Heart left ventricle (tissue), 16 donors: ENCODE data around the gene TLCD3A. TPM values are rescaled to one million over a fixed set of nuclear protein-coding genes. Genes with fewer than 3 reads are reported as not detected.
"Not testable (repeated sequence)": the region's sequence is repeated elsewhere in the genome, so short reads cannot be mapped to it uniquely, and the experiment has no call there.

Source experiments
- ATAC-seq, 4 donors: fragments of 200-7000 bp; cut with Tn5 transposase; one replicate each; pipeline ENCODE4 v1.9.1; 2020 to 2022; ENCODE audit warnings: moderate library complexity in 4 of 4, mild to moderate bottlenecking in 3 of 4, moderate number of reproducible peaks in 1 of 4
- DNase-seq, 5 donors: peaks; one replicate each; pipeline ENCODE4 v3.0.0-alpha.2; 2020
- H3K27ac ChIP-seq, 12 donors: fragments of 200-600 bp; sonication (generic) in 4 of 12; one replicate each; pipeline versions ENCODE4 v1.5.0 to v1.8.0; 2016 to 2022; ENCODE audit warnings: mild to moderate bottlenecking in 2 of 12
- H3K27me3 ChIP-seq, 9 donors: fragments of 200-600 bp; sonication (generic) in 2 of 9; one replicate each; pipeline versions ENCODE4 v1.5.1 to v1.8.0; 2016 to 2022; ENCODE audit warnings: mild to moderate bottlenecking in 3 of 9
- H3K36me3 ChIP-seq, 9 donors: fragments of 200-600 bp; sonication (generic) in 2 of 9; one replicate each; pipeline versions ENCODE4 v1.5.0 to v1.8.0; 2018 to 2022; ENCODE audit warnings: mild to moderate bottlenecking in 2 of 9
- H3K4me1 ChIP-seq, 12 donors: fragments of 200-600 bp; sonication (generic) in 4 of 12; one replicate each; pipeline versions ENCODE4 v1.5.0 to v1.8.0; 2016 to 2022; ENCODE audit warnings: mild to moderate bottlenecking in 3 of 12
- H3K4me3 ChIP-seq, 12 donors: fragments of 200-600 bp; sonication (generic) in 4 of 12; one replicate each; pipeline versions ENCODE4 v1.5.0 to v1.8.0; 2017 to 2022; ENCODE audit warnings: mild to moderate bottlenecking in 9 of 12, moderate library complexity in 4 of 12
- H3K9me3 ChIP-seq, 12 donors: fragments of 200-600 bp; sonication (generic) in 4 of 12; one replicate each; pipeline versions ENCODE4 v1.5.0 to v1.8.0; 2016 to 2022; ENCODE audit warnings: mild to moderate bottlenecking in 1 of 12
- POLR2A ChIP-seq, 2 donors: fragments of 450-650 bp; IDR thresholded peaks; one replicate each; pipeline ENCODE4 v1.6.1; 2017; ENCODE audit warnings: antibody characterized with exemption in 2 of 2, mild to moderate bottlenecking in 2 of 2, moderate library complexity in 2 of 2
- WGBS, 4 donors: extraction: QIAGEN DNeasy Blood & Tissue Kit in 2 of 4; methylation state at CpG; one replicate each; pipeline versions ENCODE4 v1.1.5 to v1.1.7; 2013 to 2018; 5-methylcytosine and 5-hydroxymethylcytosine counted together
- intact Hi-C, 10 donors: fragments of 100-400 bp; cut with DNase I; formaldehyde crosslinking; loops; one replicate each; pipeline versions ENCODE4 v1.11.1 to v1.14.2; 2022
- polyA plus RNA-seq, 2 donors: library from polyadenylated mRNA; stranded (reverse); fragments of 200-250 nt; gene quantifications; one replicate each; pipeline ENCODE4 v1.2.3, GENCODE V29; 2013
- total RNA-seq, 9 donors: library from RNA; depleted of rRNA in 2 of 9; stranded (reverse); fragments of >200 nt in 2 of 9; fragmentation: NEBNext Ultra II Directional in 3 of 9; extraction: Animal tissue kit (Norgen Biotek cat#: 25700) in 3 of 9; gene quantifications; one replicate each; pipeline versions ENCODE4 v1.1.0 to v1.2.4, GENCODE V29; 2016 to 2023
- TF ChIP-seq, protein P1 (sequence below), 12 donors: fragments of 200-600 bp; sonication (generic) in 4 of 12; IDR thresholded peaks; one replicate each; pipeline versions ENCODE4 v1.5.0 to v1.8.0; 2018 to 2022; ENCODE audit warnings: antibody characterized with exemption in 12 of 12, mild to moderate bottlenecking in 5 of 12
- donor health status: ischemic (EF 13 %, LVEDD 7.1; RV severe dilation, severe dysfunction).
- donor health status: healthy with polysubstance abuse.
- donor health status: DM: no; HTN: yes; CAD: no.
- donor health status: DM: no; HTN: no; CAD: no.
- donor health status: ischemic (EF 25% LVEDD 6.9; RV normal size, moderate dysfunction).
- donor health status: ischemic (EF 25% LVEDD 5.7; RV mildly dilated, moderate dysfunction).
- donor health status: healthy.
- donor health status: DM: yes; HTN: yes; CAD: no.
- donor health status: ischemic (EF 35%, LVEDD 5.7; RV mildly dilated, moderate dysfunction).
- donor health status: nonischemic (EF 11% LVEDD 7.7; RV severe dilation, severe dysfunction).
- donor health status: DM: yes; HTN: yes; CAD: no.
- donor health status: PGD.
- donor health status: ischemic (EF 29% LVEDD 5.4; RV normal size, mild dysfunction).
- donor health status: nonischemic (EF 23%, LVEDD 6.1; RV moderate dilation, normal function).

TLCD3A gene
- total and polyA plus RNA-seq, 11 donors = 0.76 to 4.7 (median 2.9) TPM

DNA sequence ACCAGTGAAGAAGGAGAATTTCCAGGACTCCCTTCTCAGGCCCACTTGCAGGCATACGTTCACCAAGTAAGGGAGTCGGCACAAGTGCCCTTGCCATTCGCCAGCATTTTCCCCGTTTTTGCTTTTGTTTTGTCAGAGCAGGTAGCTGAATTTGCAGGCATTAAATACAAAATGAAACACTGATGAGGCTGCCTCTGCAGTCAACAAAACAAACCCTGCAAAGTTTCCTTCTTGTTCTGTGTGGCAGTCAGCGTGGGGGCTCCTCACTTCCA, 41.9 kb downstream of the TLCD3A start:
- no peaks in the 10 kb centered on the region for H3K27me3 ChIP-seq
- ATAC-seq (no peak), DNase-seq (no peak)
- no peaks in the 10 kb centered on the region for H3K9me3 ChIP-seq
- WGBS, 4 donors = 91 to 96% (median 93%) methylated on average over 4 to 5 of the region's 5 CpGs
- peaks cover 0 to 98% (median 89%) of the 10 kb centered on the region in 9 donors for H3K36me3 ChIP-seq
- intact Hi-C loops = no loop called here
- TF ChIP-seq POLR2A (IDR thresholded peaks at IDR 0.05) = no peak
- TF ChIP-seq, protein P1, sequence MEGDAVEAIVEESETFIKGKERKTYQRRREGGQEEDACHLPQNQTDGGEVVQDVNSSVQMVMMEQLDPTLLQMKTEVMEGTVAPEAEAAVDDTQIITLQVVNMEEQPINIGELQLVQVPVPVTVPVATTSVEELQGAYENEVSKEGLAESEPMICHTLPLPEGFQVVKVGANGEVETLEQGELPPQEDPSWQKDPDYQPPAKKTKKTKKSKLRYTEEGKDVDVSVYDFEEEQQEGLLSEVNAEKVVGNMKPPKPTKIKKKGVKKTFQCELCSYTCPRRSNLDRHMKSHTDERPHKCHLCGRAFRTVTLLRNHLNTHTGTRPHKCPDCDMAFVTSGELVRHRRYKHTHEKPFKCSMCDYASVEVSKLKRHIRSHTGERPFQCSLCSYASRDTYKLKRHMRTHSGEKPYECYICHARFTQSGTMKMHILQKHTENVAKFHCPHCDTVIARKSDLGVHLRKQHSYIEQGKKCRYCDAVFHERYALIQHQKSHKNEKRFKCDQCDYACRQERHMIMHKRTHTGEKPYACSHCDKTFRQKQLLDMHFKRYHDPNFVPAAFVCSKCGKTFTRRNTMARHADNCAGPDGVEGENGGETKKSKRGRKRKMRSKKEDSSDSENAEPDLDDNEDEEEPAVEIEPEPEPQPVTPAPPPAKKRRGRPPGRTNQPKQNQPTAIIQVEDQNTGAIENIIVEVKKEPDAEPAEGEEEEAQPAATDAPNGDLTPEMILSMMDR (IDR thresholded peaks at IDR 0.05) = no peak
- no peaks in the 10 kb centered on the region for H3K4me1 ChIP-seq
- H3K27ac ChIP-seq = no peak overlapping the region
- H3K4me3 ChIP-seq = no peak overlapping the region

- Histone ChIP-seq H3K4me3 (no peak overlapping the region), H3K4me1 (peaks cover 2 to 16% (median 11%) of the 10 kb centered on the region in 12 donors), H3K9me3 (no peaks in the 10 kb centered on the region), H3K36me3 (peaks cover 0 to 60% (median 56%) of the 10 kb centered on the region in 9 donors), H3K27ac (no peak overlapping the region), H3K27me3 (no peaks in the 10 kb centered on the region)
- intact Hi-C loops = no loop called here
- WGBS, 4 donors = 90 to 95% (median 92%) methylated on average over 11 of the region's 11 CpGs
- ATAC-seq (no peak), DNase-seq (no peak)
- TF ChIP-seq, protein P1 (IDR thresholded peaks at IDR 0.05) = no peak
- no peak for TF ChIP-seq POLR2A (IDR thresholded peaks at IDR 0.05)
Observed at GRCh38 chr17:778096-778495, 45.7 kb downstream of the TLCD3A start.

DNA sequence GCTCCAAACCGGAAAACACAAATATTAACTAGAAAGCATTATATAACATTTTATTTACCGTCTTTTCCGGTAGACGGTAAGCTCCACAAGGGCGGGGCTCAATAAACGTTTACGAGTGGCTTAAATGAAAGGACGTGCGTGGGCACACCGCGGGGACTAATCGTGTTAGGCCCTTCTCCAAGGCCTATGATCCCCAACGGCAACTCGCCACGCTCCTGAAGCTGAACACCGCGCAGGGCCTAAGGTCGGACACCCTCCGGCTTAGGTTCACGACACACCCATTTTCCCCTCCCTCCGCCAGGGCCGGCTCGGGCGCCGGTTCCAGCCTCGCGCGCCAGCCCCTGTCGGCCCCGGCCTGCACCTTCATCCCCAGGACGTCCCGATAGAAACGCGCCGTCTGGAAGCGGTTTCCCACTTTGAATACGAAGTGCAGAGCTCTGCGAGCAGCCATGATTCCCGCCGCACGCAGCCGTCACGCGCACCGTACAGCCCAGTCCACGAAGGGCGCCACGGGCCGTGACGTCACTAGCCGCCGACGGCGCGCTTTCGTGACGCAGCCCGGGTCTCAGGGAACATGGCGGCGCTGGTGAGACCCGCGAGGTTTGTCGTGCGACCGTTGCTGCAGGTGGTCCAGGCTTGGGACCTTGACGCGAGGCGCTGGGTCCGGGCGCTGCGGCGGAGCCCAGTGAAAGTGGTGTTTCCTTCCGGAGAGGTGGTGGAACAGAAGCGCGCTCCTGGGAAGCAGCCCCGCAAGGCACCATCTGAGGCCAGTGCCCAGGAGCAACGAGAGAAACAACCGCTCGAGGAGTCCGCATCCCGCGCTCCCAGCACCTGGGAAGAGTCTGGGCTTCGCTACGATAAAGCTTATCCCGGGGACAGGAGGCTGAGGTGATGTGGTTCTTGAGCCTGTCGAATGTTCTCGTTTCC, 49.7 kb downstream of the TLCD3A start, which contains the start of the genes GLOD4 and MRM3:
Gene GLOD4 (minus strand): TSS at position 476 of the 927 bp plus-strand sequence. CDS start 25 bp downstream, at position 451.
Gene MRM3 (plus strand): TSS at position 549 of the 927 bp plus-strand sequence. CDS start 26 bp downstream, at position 575.
- TF ChIP-seq POLR2A (IDR thresholded peaks at IDR 0.05) = peak in 1 of 2 donors; percentile 70
- TF ChIP-seq, protein P1 (IDR thresholded peaks at IDR 0.05) = peak in 4 of 12 donors; percentile 14 to 27 (median 23)
- Histone ChIP-seq H3K27ac (peak within 1 kb of the TSS; percentile 5 to 87 (median 82)), H3K27me3 (no peaks in the 10 kb centered on the region), H3K4me1 (peaks cover 3 to 30% (median 22%) of the 10 kb centered on the region in 12 donors), H3K4me3 (peak within 1 kb of the TSS; percentile 71 to 99 (median 86)), H3K9me3 (no peaks in the 10 kb centered on the region), H3K36me3 (peaks cover 0 to 49% (median 24%) of the 10 kb centered on the region in 9 donors)
- intact Hi-C loops = loop anchor here in 1 of 10 donors (5.0 kb wide), 1 partner anchor 195 kb away; the partner anchor contains the start of gene NXN
- 0 to 1% (median 0%) methylated on average over 48 to 87 of the region's 87 CpGs for WGBS, 4 donors
- peak; percentile 92 to 96 (median 93) for DNase-seq
- peak; percentile 98 to 99 (median 98) for ATAC-seq

DNA sequence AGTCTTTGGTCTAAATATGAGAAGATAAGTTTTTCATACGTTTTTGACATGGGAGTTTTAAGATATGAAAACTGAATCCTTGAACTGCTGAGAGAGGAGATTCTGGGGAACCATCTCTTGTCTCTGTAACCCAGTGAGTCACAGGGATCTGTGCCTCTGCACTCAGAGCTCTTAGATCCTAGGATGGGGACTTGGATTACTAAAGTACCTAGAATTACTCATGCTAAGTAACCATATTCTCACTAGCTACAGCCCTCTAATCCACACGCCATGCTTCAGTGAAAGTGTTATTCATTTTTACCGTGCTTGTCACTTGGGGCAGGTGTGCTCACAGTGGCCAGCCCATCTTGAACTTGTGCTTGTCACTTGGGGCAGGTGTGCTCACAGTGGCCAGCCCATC, 51.7 kb downstream of the TLCD3A start:
- intact Hi-C loops = loop anchor here in 1 of 10 donors (5.0 kb wide), 1 partner anchor 193 kb away; the partner anchor contains the start of gene NXN
- peaks cover 0 to 50% (median 26%) of the 10 kb centered on the region in 9 donors for H3K36me3 ChIP-seq

GRCh38 chr17:785901-786300, 53.5 kb downstream of the TLCD3A start:
- H3K27ac ChIP-seq, H3K4me3 ChIP-seq, intact Hi-C loops, DNase-seq, ATAC-seq, H3K9me3 ChIP-seq, H3K27me3 ChIP-seq: not testable (repeated sequence)
- Histone ChIP-seq H3K36me3 (peaks cover 0 to 62% (median 38%) of the 10 kb centered on the region in 9 donors), H3K4me1 (peaks cover 3 to 28% (median 22%) of the 10 kb centered on the region in 12 donors)
- WGBS, 4 donors = 89 to 97% (median 95%) methylated on average over 7 of the region's 7 CpGs

More for the DNA sequence above, 51.7 kb downstream of the TLCD3A start:
- 69 to 78% (median 72%) methylated on average over 3 of the region's 3 CpGs for WGBS, 4 donors
- ATAC-seq (no peak), DNase-seq (no peak)
- no peak overlapping the region for H3K27ac ChIP-seq
- TF ChIP-seq, protein P1 (IDR thresholded peaks at IDR 0.05) = no peak
- TF ChIP-seq POLR2A (IDR thresholded peaks at IDR 0.05) = no peak
- no peaks in the 10 kb centered on the region for H3K27me3 ChIP-seq
- H3K9me3 ChIP-seq = no peaks in the 10 kb centered on the region
- no peak overlapping the region for H3K4me3 ChIP-seq
- H3K4me1 ChIP-seq = peaks cover 3 to 30% (median 22%) of the 10 kb centered on the region in 12 donors
